ENCODE results near the gene CDC6.

Gene CDC6

DNA sequence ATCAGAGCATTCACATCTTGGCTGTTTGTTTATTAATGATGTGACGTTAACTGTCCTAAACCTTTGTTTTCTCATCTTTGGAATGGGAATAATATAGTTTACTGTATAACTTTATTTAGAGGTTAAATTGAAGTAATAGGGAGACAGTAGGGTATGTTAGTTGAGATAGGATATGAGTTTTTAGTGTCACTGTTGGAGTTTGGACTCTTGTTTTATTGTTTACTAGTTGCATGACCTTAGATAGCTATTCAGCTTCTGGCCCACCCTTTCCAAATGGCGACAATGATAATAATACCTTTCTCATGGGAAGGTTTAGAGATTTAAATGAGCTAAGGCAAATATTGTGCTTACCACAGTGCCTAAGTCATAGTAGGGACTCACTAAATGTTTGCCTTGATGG is 28.2 kb upstream of the CDC6 start:
- H3K9me3 ChIP-seq (ENCODE audit: control insufficient read depth in 5 of 5, low read length in 5 of 5): no peaks in the 10 kb centered on the region
- H3K36me3 ChIP-seq (ENCODE audit: control insufficient read depth in 5 of 5, insufficient read depth in 5 of 5, low read length in 5 of 5): peaks cover 18 to 63% (median 50%) of the 10 kb centered on the region in 5 donors

DNA sequence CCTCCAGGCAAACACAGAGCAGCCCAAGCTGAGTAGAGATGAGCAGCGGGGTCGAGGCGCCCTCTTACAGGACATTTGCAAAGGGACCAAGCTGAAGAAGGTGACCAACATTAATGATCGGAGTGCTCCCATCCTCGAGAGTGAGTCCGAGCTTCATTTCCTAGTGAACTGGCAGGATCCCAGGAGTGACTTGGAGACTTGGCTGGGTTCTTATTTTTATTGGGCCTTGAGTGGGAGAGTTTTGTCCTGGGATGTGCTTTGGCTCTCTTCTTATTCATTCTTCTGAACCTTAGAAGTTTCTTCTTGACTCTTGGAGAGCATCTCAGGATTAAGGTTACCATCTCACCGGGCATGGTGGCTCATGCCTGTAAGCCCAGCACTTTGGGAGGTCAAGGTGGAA is 27.2 kb upstream of the CDC6 start:
- H3K9ac ChIP-seq (ENCODE audit: low read length in 5 of 5): no peak overlapping the region
- H3K9me3 ChIP-seq (ENCODE audit: control insufficient read depth in 5 of 5, low read length in 5 of 5): no peaks in the 10 kb centered on the region
- H3K27ac ChIP-seq (ENCODE audit: low read depth, low read length): no peak overlapping the region
- H3K36me3 ChIP-seq (ENCODE audit: control insufficient read depth in 5 of 5, insufficient read depth in 5 of 5, low read length in 5 of 5): peaks cover 22 to 73% (median 60%) of the 10 kb centered on the region in 5 donors
- H3K4me1 ChIP-seq (ENCODE audit: control insufficient read depth in 5 of 5, insufficient read depth in 5 of 5, low read length in 5 of 5): no peaks in the 10 kb centered on the region
- no peaks in the 10 kb centered on the region for H3K27me3 ChIP-seq (ENCODE audit: control insufficient read depth in 5 of 5, insufficient read depth in 4 of 5, low read length in 5 of 5)
- H3K4me3 ChIP-seq (ENCODE audit: low read depth in 1 of 5, low read length in 5 of 5): no peak overlapping the region

More for the DNA sequence above, 28.2 kb upstream of the CDC6 start:
- Histone ChIP-seq H3K27ac (ENCODE audit: low read depth, low read length) (no peak overlapping the region), H3K9ac (ENCODE audit: low read length in 5 of 5) (no peak overlapping the region), H3K4me3 (ENCODE audit: low read depth in 1 of 5, low read length in 5 of 5) (no peak overlapping the region), H3K27me3 (ENCODE audit: control insufficient read depth in 5 of 5, insufficient read depth in 4 of 5, low read length in 5 of 5) (no peaks in the 10 kb centered on the region), H3K4me1 (ENCODE audit: control insufficient read depth in 5 of 5, insufficient read depth in 5 of 5, low read length in 5 of 5) (no peaks in the 10 kb centered on the region)

DNA sequence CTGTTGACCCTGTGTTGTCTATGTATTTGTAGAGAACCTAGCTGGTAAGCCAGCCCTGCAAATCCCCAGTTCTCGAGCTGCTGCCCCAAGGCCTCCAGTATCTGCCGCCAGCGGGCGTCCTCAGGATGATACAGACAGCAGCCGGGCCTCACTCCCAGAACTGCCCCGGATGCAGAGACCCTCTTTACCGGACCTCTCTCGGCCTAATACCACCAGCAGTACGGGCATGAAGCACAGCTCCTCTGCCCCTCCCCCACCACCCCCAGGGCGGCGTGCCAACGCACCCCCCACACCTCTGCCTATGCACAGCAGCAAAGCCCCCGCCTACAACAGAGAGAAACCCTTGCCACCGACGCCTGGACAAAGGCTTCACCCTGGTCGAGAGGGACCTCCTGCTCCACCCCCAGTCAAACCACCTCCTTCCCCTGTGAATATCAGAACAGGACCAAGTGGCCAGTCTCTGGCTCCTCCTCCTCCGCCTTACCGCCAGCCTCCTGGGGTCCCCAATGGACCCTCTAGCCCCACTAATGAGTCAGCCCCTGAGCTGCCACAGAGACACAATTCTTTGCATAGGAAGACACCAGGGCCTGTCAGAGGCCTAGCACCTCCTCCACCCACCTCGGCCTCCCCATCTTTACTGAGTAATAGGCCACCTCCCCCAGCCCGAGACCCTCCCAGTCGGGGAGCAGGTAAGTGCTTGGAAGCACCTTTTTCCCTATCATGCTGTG is 23.1 kb upstream of the CDC6 start:
- Histone ChIP-seq H3K9ac (ENCODE audit: low read length in 5 of 5) (no peak overlapping the region), H3K36me3 (ENCODE audit: control insufficient read depth in 5 of 5, insufficient read depth in 5 of 5, low read length in 5 of 5) (peaks cover 24 to 74% (median 60%) of the 10 kb centered on the region in 5 donors), H3K27ac (ENCODE audit: low read depth, low read length) (no peak overlapping the region), H3K27me3 (ENCODE audit: control insufficient read depth in 5 of 5, insufficient read depth in 4 of 5, low read length in 5 of 5) (no peaks in the 10 kb centered on the region), H3K4me1 (ENCODE audit: control insufficient read depth in 5 of 5, insufficient read depth in 5 of 5, low read length in 5 of 5) (no peaks in the 10 kb centered on the region), H3K9me3 (ENCODE audit: control insufficient read depth in 5 of 5, low read length in 5 of 5) (no peaks in the 10 kb centered on the region), H3K4me3 (ENCODE audit: low read depth in 1 of 5, low read length in 5 of 5) (no peak overlapping the region)

DNA sequence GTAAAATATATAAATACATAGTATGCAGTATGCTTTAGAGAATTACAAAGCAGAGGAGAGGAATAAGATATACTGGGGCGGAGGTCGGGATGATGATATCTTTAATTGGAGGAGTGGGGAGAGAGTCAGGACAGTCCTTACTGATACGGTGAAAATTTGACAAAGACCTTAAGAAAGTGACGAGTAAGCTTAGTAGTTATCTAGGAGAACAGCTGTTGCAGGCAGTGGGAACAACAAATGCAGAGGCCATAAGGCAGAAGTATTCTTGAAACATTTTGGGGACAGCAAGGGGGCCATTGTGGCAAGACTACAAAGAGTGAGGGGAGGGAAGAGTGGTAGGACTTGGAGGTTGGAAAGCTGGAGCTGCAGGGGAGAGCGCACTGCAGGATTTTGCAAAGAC is 22.3 kb upstream of the CDC6 start:
- Histone ChIP-seq H3K4me3 (ENCODE audit: low read depth in 1 of 5, low read length in 5 of 5) (no peak overlapping the region), H3K27ac (ENCODE audit: low read depth, low read length) (no peak overlapping the region), H3K4me1 (ENCODE audit: control insufficient read depth in 5 of 5, insufficient read depth in 5 of 5, low read length in 5 of 5) (no peaks in the 10 kb centered on the region), H3K36me3 (ENCODE audit: control insufficient read depth in 5 of 5, insufficient read depth in 5 of 5, low read length in 5 of 5) (peaks cover 22 to 68% (median 56%) of the 10 kb centered on the region in 5 donors), H3K9ac (ENCODE audit: low read length in 5 of 5) (no peak overlapping the region), H3K9me3 (ENCODE audit: control insufficient read depth in 5 of 5, low read length in 5 of 5) (no peaks in the 10 kb centered on the region), H3K27me3 (ENCODE audit: control insufficient read depth in 5 of 5, insufficient read depth in 4 of 5, low read length in 5 of 5) (no peaks in the 10 kb centered on the region)

DNA sequence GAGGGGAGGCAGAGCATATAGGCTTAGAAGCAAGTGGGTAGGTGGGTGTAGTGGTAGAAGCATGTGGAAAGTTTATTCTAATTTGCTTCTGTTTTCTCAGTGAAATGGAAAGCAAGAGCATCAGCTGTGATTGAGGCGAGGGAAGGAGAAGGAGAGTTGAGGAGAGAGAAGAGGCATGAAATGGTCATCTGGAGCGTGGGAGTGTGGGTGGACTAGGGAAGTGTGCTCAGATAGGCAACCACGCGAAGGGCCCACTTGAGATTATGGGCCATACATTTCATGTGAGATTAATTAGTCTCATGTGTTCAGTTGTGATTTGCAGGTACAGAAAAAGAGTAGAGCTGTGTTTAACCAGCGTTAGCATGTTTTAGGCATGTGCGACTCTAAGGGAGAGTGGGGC is 20.8 kb upstream of the CDC6 start:
- Histone ChIP-seq H3K9me3 (ENCODE audit: control insufficient read depth in 5 of 5, low read length in 5 of 5) (no peaks in the 10 kb centered on the region), H3K27me3 (ENCODE audit: control insufficient read depth in 5 of 5, insufficient read depth in 4 of 5, low read length in 5 of 5) (no peaks in the 10 kb centered on the region), H3K4me3 (ENCODE audit: low read depth in 1 of 5, low read length in 5 of 5) (no peak overlapping the region), H3K27ac (ENCODE audit: low read depth, low read length) (no peak overlapping the region), H3K4me1 (ENCODE audit: control insufficient read depth in 5 of 5, insufficient read depth in 5 of 5, low read length in 5 of 5) (no peaks in the 10 kb centered on the region), H3K9ac (ENCODE audit: low read length in 5 of 5) (no peak overlapping the region), H3K36me3 (ENCODE audit: control insufficient read depth in 5 of 5, insufficient read depth in 5 of 5, low read length in 5 of 5) (peaks cover 22 to 66% (median 58%) of the 10 kb centered on the region in 5 donors)

DNA sequence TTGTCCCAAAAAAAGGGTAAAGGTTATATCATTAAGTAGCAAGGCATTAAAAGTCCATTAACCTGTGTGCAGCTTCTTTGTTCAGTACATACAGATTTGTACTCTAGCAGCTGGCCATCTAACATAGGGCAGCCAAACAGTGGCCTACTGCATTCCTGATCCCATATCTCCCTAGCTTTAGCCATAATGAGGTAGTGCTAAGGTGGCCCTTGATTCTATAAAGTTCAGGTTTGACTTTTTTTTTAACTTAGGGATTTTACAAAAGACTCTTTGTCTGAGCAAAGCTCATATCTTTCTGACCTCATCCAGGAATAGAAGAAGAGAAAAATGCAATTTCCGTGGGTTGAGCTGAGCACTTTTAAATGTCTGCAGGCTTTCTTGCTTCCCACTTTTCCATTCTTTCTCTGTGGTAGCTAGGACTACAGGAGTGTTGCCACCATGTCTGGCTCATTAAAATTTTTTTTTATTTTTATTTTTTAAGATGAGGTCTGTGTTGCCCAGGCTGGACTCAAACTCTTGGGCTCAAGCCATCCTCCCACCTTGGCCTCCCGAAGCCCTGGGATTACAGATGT is 19.5 kb upstream of the CDC6 start:
- no peaks in the 10 kb centered on the region for H3K27me3 ChIP-seq (ENCODE audit: control insufficient read depth in 5 of 5, insufficient read depth in 4 of 5, low read length in 5 of 5)
- peaks cover 24 to 62% (median 55%) of the 10 kb centered on the region in 5 donors for H3K36me3 ChIP-seq (ENCODE audit: control insufficient read depth in 5 of 5, insufficient read depth in 5 of 5, low read length in 5 of 5)
- no peaks in the 10 kb centered on the region for H3K4me1 ChIP-seq (ENCODE audit: control insufficient read depth in 5 of 5, insufficient read depth in 5 of 5, low read length in 5 of 5)
- no peak overlapping the region for H3K27ac ChIP-seq (ENCODE audit: low read depth, low read length)
- H3K4me3 ChIP-seq (ENCODE audit: low read depth in 1 of 5, low read length in 5 of 5): no peak overlapping the region
- H3K9ac ChIP-seq (ENCODE audit: low read length in 5 of 5): no peak overlapping the region
- H3K9me3 ChIP-seq (ENCODE audit: control insufficient read depth in 5 of 5, low read length in 5 of 5): no peaks in the 10 kb centered on the region

DNA sequence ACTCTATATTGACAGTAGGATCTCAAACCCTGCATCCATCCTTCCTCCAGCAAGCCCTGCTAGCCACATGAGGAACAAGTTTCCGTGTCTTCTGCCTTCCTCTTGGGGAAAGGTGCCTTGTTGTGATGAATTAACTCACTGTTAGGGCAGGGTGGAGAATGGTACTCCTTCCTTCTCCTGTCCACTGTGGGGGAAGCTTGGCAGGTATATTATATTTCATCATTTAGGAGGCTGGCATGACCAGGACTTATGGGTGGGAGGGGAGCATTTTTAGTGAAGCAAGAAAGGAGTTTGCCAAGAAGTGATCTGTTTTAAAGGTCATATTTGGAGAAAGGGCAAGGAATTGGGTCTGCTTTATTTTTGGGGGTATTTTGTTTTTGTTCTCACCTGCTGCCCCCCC is 9.3 kb upstream of the CDC6 start:
- H3K4me1 ChIP-seq (ENCODE audit: control insufficient read depth in 5 of 5, insufficient read depth in 5 of 5, low read length in 5 of 5): peaks cover 0 to 11% (median 4%) of the 10 kb centered on the region in 5 donors
- H3K27ac ChIP-seq (ENCODE audit: low read depth, low read length): no peak overlapping the region
- H3K9ac ChIP-seq (ENCODE audit: low read length in 5 of 5): no peak overlapping the region
- H3K4me3 ChIP-seq (ENCODE audit: low read depth in 1 of 5, low read length in 5 of 5): no peak overlapping the region
- H3K9me3 ChIP-seq (ENCODE audit: control insufficient read depth in 5 of 5, low read length in 5 of 5): no peaks in the 10 kb centered on the region
- peaks cover 3 to 76% (median 67%) of the 10 kb centered on the region in 5 donors for H3K36me3 ChIP-seq (ENCODE audit: control insufficient read depth in 5 of 5, insufficient read depth in 5 of 5, low read length in 5 of 5)
- no peaks in the 10 kb centered on the region for H3K27me3 ChIP-seq (ENCODE audit: control insufficient read depth in 5 of 5, insufficient read depth in 4 of 5, low read length in 5 of 5)

DNA sequence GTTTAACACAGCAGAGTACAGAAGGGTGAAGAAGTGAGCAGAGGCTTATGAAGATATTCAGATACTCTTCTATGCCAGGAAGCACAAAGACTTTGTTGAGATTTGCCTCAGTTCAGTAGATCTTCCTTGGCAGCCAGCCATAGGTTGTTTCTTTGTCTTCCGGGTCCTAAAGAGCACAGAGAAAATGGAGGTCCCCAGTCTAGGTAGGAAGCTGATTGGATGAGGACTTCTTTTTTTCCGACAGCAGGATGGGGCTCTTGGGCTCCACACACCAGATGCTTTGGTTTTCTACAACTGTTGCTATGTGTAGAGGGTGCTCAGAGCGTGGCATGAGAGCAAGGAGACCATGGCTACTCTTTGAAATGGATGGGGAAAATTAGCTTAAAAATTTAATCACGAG is 8.3 kb upstream of the CDC6 start:
- Histone ChIP-seq H3K36me3 (ENCODE audit: control insufficient read depth in 5 of 5, insufficient read depth in 5 of 5, low read length in 5 of 5) (peaks cover 3 to 69% (median 60%) of the 10 kb centered on the region in 5 donors), H3K27ac (ENCODE audit: low read depth, low read length) (no peak overlapping the region), H3K9me3 (ENCODE audit: control insufficient read depth in 5 of 5, low read length in 5 of 5) (no peaks in the 10 kb centered on the region), H3K9ac (ENCODE audit: low read length in 5 of 5) (no peak overlapping the region), H3K27me3 (ENCODE audit: control insufficient read depth in 5 of 5, insufficient read depth in 4 of 5, low read length in 5 of 5) (no peaks in the 10 kb centered on the region), H3K4me1 (ENCODE audit: control insufficient read depth in 5 of 5, insufficient read depth in 5 of 5, low read length in 5 of 5) (peaks cover 5 to 14% (median 12%) of the 10 kb centered on the region in 5 donors), H3K4me3 (ENCODE audit: low read depth in 1 of 5, low read length in 5 of 5) (no peak overlapping the region)

DNA sequence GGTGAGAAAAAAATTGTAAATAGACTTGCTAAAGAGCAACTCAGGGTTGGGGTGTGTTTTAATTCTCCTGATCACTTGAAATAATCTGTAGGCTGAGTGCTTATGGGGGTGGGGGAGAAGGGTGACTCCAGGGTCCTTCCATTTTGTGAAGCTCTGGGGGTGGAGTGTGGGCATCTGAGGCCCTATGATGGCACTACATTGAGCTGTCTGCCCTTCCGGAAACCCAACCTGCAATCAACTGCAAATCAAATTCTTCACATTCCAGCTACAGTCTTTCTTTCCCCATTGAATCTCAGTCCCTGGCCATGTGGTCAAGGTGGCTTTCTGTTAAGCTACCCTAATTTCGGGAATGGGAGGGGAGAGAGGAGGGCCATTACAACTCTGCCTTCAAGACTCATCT is 6.0 kb upstream of the CDC6 start:
- Histone ChIP-seq H3K36me3 (ENCODE audit: control insufficient read depth in 5 of 5, insufficient read depth in 5 of 5, low read length in 5 of 5) (peaks cover 0 to 54% (median 49%) of the 10 kb centered on the region in 5 donors), H3K9ac (ENCODE audit: low read length in 5 of 5) (no peak overlapping the region), H3K27ac (ENCODE audit: low read depth, low read length) (no peak overlapping the region), H3K4me1 (ENCODE audit: control insufficient read depth in 5 of 5, insufficient read depth in 5 of 5, low read length in 5 of 5) (peaks cover 7 to 21% (median 17%) of the 10 kb centered on the region in 5 donors), H3K27me3 (ENCODE audit: control insufficient read depth in 5 of 5, insufficient read depth in 4 of 5, low read length in 5 of 5) (no peaks in the 10 kb centered on the region), H3K9me3 (ENCODE audit: control insufficient read depth in 5 of 5, low read length in 5 of 5) (no peaks in the 10 kb centered on the region), H3K4me3 (ENCODE audit: low read depth in 1 of 5, low read length in 5 of 5) (no peak overlapping the region)

DNA sequence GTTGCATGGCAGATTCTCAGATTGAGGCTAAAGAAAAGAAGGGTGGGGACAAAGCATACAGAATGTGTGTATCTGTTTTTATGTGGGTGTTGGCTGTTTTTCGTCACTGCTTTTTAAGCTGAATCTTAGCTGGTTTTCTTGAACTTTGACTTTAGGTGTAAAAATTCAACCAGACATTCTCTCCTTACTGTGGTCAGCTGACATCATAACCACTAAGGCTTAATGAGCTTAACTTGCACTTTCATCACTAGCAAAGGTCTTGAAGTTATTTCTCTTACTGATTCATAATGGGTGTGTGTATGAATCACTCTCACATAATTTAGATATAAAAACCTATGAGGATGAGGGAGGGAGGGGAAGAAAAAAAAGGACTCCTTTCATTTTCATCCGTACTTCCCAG is 4.0 kb upstream of the CDC6 start:
- peaks cover 7 to 32% (median 22%) of the 10 kb centered on the region in 5 donors for H3K4me1 ChIP-seq (ENCODE audit: control insufficient read depth in 5 of 5, insufficient read depth in 5 of 5, low read length in 5 of 5)
- H3K36me3 ChIP-seq (ENCODE audit: control insufficient read depth in 5 of 5, insufficient read depth in 5 of 5, low read length in 5 of 5): peaks cover 0 to 38% (median 33%) of the 10 kb centered on the region in 5 donors
- H3K27me3 ChIP-seq (ENCODE audit: control insufficient read depth in 5 of 5, insufficient read depth in 4 of 5, low read length in 5 of 5): no peaks in the 10 kb centered on the region
- peak overlapping the region in 1 of 5 donors; percentile 24 for H3K9ac ChIP-seq (ENCODE audit: low read length in 5 of 5)
- peak overlapping the region; percentile 71 for H3K27ac ChIP-seq (ENCODE audit: low read depth, low read length)
- H3K9me3 ChIP-seq (ENCODE audit: control insufficient read depth in 5 of 5, low read length in 5 of 5): no peaks in the 10 kb centered on the region
- no peak overlapping the region for H3K4me3 ChIP-seq (ENCODE audit: low read depth in 1 of 5, low read length in 5 of 5)

All from subcutaneous abdominal adipose tissue (tissue), 5 donors.